ENCODE data around the gene HOXA1.

Gene HOXA1

GRCh38 chr7:27115221-27116026 is 19.6 kb upstream of the HOXA1 start (continued):
- no peak for TF ChIP-seq ZNF514 (tag by site-specific recombination; IDR thresholded peaks at IDR 0.05)

GRCh38 chr7:27114881-27115220 is 19.1 kb upstream of the HOXA1 start:
- Histone ChIP-seq H3K36me3 (ENCODE audit: control insufficient read depth in 2 of 2, insufficient read depth in 1 of 2, low read length in 2 of 2) (peaks cover 3 to 19% of the 10 kb centered on the region in 2 experiments; a peak in 2 of 3 replicates), H3K27ac (ENCODE audit: extremely low read depth, low read depth, low read length) (peak overlapping the region; percentile 99), H3K4me1 (ENCODE audit: control insufficient read depth, insufficient read depth, low read length) (peaks cover 26% of the 10 kb centered on the region), H3K9me3 (ENCODE audit: control insufficient read depth, insufficient read depth, low read depth, low read length) (no peaks in the 10 kb centered on the region), H3K4me3 (ENCODE audit: low read depth, low read length) (peak overlapping the region; percentile 70)
- CTCF ChIA-PET: interaction anchor here (0.6 to 2.6 kb wide), 7 partner anchors 14 to 259 kb away, joined by 3 to 14 read pairs (median 4); partner anchors contain the start of gene HOXA5
- TF ChIP-seq ZNF704 (tag by site-specific recombination; IDR thresholded peaks at IDR 0.05) (no peak), OVOL3 (tag by site-specific recombination; IDR thresholded peaks at IDR 0.05) (0 out of 2 replicates have a peak, but pooled peaks have one; percentile 16), ZNF561 (tag by site-specific recombination; IDR thresholded peaks at IDR 0.05; ENCODE audit: borderline replicate concordance) (peak; percentile 60; the same call in 1 of the 2 replicates), ZNF112 (tag by site-specific recombination; IDR thresholded peaks at IDR 0.05) (no peak)
- TF ChIP-seq, protein P1, sequence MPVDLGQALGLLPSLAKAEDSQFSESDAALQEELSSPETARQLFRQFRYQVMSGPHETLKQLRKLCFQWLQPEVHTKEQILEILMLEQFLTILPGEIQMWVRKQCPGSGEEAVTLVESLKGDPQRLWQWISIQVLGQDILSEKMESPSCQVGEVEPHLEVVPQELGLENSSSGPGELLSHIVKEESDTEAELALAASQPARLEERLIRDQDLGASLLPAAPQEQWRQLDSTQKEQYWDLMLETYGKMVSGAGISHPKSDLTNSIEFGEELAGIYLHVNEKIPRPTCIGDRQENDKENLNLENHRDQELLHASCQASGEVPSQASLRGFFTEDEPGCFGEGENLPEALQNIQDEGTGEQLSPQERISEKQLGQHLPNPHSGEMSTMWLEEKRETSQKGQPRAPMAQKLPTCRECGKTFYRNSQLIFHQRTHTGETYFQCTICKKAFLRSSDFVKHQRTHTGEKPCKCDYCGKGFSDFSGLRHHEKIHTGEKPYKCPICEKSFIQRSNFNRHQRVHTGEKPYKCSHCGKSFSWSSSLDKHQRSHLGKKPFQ (tag by site-specific recombination; IDR thresholded peaks at IDR 0.05): no peak
- POLR2A ChIA-PET: interaction anchor here (0.7 to 3.6 kb wide), 13 partner anchors 14 to 251 kb away, joined by 3 to 32 read pairs (median 4); partner anchors contain the start of genes HOXA1, HOXA3, HOXA4 and HOXA5

- CTCF ChIA-PET: interaction anchor here (0.6 to 2.6 kb wide), 5 partner anchors 17 to 259 kb away, joined by 3 to 14 read pairs (median 4); partner anchors contain the start of gene HOXA5
- TF ChIP-seq ZBTB1 (tag by site-specific recombination; IDR thresholded peaks at IDR 0.05) (no peak), SP2 (tag by site-specific recombination; IDR thresholded peaks at IDR 0.05) (peak; percentile 50), YY1 (tag by site-specific recombination; IDR thresholded peaks at IDR 0.05) (no peak), ZNF148 (tag by site-specific recombination; IDR thresholded peaks at IDR 0.05; ENCODE audit: borderline replicate concordance) (no peak), KLF7 (tag by site-specific recombination; IDR thresholded peaks at IDR 0.05; ENCODE audit: borderline replicate concordance) (no peak), WT1 (tag by site-specific recombination; IDR thresholded peaks at IDR 0.05) (peak; percentile 84), ZNF10 (tag by site-specific recombination; IDR thresholded peaks at IDR 0.05) (no peak), ZNF558 (tag by site-specific recombination; IDR thresholded peaks at IDR 0.05) (no peak), ZFHX2 (tag by site-specific recombination; conservative IDR thresholded peaks at IDR 0.05) (no peak), ZNF394 (tag by site-specific recombination; IDR thresholded peaks at IDR 0.05; ENCODE audit: borderline replicate concordance) (no peak), ZNF560 (tag by site-specific recombination; IDR thresholded peaks at IDR 0.05; ENCODE audit: borderline replicate concordance) (no peak), ZNF621 (tag by site-specific recombination; IDR thresholded peaks at IDR 0.05) (no peak), ZNF433 (tag by site-specific recombination; IDR thresholded peaks at IDR 0.05; ENCODE audit: low read depth) (no peak)
- TF ChIP-seq, protein P2, sequence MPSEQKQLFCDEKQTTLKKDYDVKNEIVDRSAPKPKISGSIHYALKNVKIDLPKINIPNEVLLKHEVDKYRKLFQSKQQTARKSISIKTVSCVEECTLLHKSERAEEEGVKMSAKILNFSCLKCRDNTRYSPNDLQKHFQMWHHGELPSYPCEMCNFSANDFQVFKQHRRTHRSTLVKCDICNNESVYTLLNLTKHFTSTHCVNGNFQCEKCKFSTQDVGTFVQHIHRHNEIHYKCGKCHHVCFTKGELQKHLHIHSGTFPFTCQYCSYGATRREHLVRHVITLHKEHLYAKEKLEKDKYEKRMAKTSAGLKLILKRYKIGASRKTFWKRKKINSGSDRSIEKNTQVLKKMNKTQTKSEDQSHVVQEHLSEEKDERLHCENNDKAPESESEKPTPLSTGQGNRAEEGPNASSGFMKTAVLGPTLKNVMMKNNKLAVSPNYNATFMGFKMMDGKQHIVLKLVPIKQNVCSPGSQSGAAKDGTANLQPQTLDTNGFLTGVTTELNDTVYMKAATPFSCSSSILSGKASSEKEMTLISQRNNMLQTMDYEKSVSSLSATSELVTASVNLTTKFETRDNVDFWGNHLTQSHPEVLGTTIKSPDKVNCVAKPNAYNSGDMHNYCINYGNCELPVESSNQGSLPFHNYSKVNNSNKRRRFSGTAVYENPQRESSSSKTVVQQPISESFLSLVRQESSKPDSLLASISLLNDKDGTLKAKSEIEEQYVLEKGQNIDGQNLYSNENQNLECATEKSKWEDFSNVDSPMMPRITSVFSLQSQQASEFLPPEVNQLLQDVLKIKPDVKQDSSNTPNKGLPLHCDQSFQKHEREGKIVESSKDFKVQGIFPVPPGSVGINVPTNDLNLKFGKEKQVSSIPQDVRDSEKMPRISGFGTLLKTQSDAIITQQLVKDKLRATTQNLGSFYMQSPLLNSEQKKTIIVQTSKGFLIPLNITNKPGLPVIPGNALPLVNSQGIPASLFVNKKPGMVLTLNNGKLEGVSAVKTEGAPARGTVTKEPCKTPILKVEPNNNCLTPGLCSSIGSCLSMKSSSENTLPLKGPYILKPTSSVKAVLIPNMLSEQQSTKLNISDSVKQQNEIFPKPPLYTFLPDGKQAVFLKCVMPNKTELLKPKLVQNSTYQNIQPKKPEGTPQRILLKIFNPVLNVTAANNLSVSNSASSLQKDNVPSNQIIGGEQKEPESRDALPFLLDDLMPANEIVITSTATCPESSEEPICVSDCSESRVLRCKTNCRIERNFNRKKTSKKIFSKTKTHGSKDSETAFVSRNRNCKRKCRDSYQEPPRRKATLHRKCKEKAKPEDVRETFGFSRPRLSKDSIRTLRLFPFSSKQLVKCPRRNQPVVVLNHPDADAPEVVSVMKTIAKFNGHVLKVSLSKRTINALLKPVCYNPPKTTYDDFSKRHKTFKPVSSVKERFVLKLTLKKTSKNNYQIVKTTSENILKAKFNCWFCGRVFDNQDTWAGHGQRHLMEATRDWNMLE (tag by site-specific recombination; conservative IDR thresholded peaks at IDR 0.05; ENCODE audit: low read depth): no peak
Observed at GRCh38 chr7:27113991-27114769, 18.4 kb upstream of the HOXA1 start.

More at GRCh38 chr7:27113991-27114769, 18.4 kb upstream of the HOXA1 start:
- POLR2A ChIA-PET: interaction anchor here (0.5 to 3.6 kb wide), 15 partner anchors 8 to 258 kb away, joined by 3 to 32 read pairs (median 5); partner anchors contain the start of genes HOXA1, HOXA4, HOXA5 and HOXA7
- Histone ChIP-seq H3K36me3 (ENCODE audit: control insufficient read depth in 2 of 2, insufficient read depth in 1 of 2, low read length in 2 of 2) (peaks cover 3 to 25% of the 10 kb centered on the region in 2 experiments; a peak in 2 of 3 replicates), H3K27ac (ENCODE audit: extremely low read depth, low read depth, low read length) (peak overlapping the region; percentile 99), H3K9me3 (ENCODE audit: control insufficient read depth, insufficient read depth, low read depth, low read length) (no peaks in the 10 kb centered on the region), H3K4me3 (ENCODE audit: low read depth, low read length) (peak overlapping the region; percentile 70), H3K4me1 (ENCODE audit: control insufficient read depth, insufficient read depth, low read length) (peaks cover 26% of the 10 kb centered on the region)

Data from HEK293 (cell line).